ENCODE measurements around the gene DLX2.
A peak's percentile ranks its signal among the peaks of the same experiment; 100 is the strongest.
"Not testable (repeated sequence)": the region's sequence is repeated elsewhere in the genome, so short reads cannot be mapped to it uniquely, and the experiment has no call there.

DLX2 gene

GRCh38 chr2:172102391-172103359, at the start of gene DLX2:
Gene DLX2, minus strand, starts transcription at chr2:172102900. Its CDS starts 362 bp downstream, at chr2:172102538.
- peak in 1 of 3 experiments; percentile 44 for DNase-seq (ENCODE audit: low read depth in 3 of 3)

DNA sequence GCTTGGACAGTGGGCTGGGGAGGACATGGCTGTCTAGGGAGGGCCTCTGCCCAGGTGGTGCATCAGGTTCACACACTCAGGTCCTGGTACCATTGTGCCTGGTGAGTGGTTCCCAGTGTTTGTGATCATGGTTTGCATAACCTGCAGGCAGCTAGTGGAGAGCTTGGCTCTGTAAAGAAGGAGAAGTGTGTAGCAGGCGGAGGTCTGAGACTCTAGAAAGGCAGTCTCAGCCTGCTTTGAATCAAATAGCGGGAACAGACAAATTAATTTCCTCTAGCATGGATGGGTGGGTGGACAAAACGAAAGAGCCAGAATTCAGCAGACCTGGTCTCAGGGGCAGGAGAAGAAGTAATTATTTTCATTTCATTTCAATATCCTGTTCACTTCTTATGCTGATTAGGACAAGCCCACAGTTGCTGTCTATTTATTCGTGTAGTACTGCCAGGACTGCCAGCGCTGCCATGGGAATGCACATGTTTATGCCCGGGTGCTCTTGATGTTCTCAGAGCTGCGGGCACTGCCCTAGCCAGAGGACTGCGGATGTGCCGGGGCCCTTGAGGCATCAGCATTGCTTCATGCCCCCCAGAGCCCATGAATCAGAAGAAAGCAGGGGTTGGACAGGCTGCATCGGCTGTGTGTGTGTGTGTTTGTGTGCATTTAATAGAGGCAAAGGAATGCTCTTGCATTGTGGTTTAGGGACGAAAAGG, 45.4 kb upstream of the DLX2 start:
- no peak for DNase-seq (ENCODE audit: low read depth in 3 of 3)

DNA sequence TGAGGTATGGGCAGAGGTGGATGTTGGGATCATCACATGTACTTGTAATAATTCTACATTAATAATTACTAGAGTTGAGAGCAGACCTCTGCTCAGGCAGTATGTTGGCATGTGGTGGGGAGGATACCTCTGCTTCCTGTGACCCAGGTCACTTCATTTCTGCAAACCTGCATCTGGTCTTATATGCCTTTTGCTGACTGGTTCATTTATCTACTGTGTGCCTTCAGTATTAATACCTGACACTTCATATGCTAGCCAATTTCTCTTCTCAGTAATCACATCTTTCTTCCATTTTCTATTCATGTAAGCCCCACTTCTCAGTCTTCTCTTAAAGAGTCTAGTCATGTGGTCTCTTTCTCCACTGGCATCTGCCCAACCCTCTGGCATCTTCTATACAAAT, 41.1 kb upstream of the DLX2 start:
- DNase-seq (ENCODE audit: low read depth in 3 of 3), result no peak

GRCh38 chr2:172138727-172139126, 36.0 kb upstream of the DLX2 start:
- not testable (repeated sequence) for DNase-seq (ENCODE audit: low read depth in 3 of 3)

GRCh38 chr2:172137943-172138342, 35.2 kb upstream of the DLX2 start:
- DNase-seq (ENCODE audit: low read depth in 3 of 3), result no peak

GRCh38 chr2:172137109-172137508, 34.4 kb upstream of the DLX2 start:
- no peak for DNase-seq (ENCODE audit: low read depth in 3 of 3)

DNA sequence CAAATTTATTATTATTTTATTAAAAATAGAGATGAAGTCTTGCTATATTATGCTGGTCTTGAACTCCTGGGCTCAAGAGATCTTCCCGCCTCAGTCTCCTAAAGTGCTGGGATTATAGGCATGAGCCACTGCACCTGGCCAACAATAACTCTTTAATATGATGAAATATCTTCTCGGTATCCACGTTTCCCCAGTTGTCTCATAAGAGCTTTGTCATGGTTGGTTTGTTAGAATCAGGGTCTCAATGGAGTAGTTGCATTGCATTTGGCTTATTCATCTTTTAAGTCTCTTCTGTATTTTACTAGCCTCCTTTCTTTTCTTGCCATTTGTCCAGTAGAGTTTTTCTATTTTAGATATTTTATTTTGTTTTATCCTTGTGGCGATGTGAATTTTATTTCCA, 32.7 kb upstream of the DLX2 start:
- no peak for DNase-seq (ENCODE audit: low read depth in 3 of 3)

GRCh38 chr2:172134270-172134669, 31.6 kb upstream of the DLX2 start:
- no peak for DNase-seq (ENCODE audit: low read depth in 3 of 3)

GRCh38 chr2:172131713-172132555, 29.2 kb upstream of the DLX2 start:
- DNase-seq (ENCODE audit: low read depth in 3 of 3), result no peak

DNA sequence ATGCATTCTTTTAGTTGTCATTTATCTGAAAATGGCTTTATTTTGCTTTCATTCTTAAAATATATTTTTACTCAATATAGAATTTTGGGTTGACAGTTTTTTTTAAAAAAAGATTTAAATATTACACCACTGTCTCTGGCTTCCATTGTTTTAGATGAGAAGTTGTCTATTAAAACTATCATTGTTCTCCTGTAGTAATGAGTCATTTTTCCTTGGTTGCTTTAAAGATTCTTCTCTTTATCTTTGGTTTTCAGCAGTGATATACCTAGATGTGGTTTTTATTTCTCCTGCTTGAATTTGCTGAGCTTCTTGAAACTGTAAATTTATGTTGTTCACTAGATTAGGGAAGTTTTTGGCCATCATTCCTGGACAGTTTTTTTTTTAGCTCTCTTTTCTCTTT, 26.7 kb upstream of the DLX2 start:
- no peak for DNase-seq (ENCODE audit: low read depth in 3 of 3)

- no peak for DNase-seq (ENCODE audit: low read depth in 3 of 3)
Observed at GRCh38 chr2:172128484-172128883, 25.8 kb upstream of the DLX2 start.

DNA sequence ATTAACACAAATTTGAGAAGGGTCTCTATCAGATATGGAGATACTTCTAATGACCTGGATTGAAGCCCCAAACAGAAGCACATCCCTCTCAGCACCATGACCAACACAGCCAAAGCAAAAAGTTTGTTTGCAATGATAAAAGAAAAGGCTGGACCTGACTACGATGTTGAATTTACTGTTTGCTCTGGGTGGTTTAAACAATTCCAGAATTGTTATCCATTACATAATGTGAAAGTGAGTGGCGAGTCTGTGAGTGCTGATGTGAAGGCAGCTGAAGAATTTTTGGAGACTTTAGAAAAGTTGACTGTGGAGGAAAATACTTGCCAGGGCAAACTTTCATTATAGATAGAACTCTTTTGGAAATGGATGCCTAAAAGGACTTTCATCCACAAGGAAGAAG, 17.4 kb upstream of the DLX2 start:
- no peak for DNase-seq (ENCODE audit: low read depth in 3 of 3)

GRCh38 chr2:172119089-172119488, 16.4 kb upstream of the DLX2 start:
- DNase-seq (ENCODE audit: low read depth in 3 of 3), result no peak

- DNase-seq (ENCODE audit: low read depth in 3 of 3), result no peak
Observed at GRCh38 chr2:172116107-172116506, 13.4 kb upstream of the DLX2 start.

DNA sequence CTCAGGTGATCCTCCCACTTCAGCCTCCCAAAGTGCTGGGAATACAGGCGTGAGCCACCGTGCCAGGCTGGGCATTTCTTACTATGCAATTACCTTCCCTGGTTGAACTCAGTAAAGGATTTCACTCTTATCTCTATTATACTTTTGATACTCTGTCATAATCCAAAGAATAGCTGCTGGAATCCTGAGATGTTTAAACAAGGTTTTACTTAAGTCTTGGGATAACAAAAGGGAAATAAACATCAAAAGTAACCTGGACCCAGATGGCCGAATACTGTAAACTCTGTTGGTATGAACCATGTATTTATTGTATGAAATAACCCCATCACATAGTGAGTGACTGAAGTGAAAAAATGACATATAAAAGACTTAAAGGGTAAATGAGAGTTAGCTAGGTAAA, 11.9 kb upstream of the DLX2 start:
- DNase-seq (ENCODE audit: low read depth in 3 of 3), result no peak

GRCh38 chr2:172114176-172114575, 11.5 kb upstream of the DLX2 start:
- DNase-seq (ENCODE audit: low read depth in 3 of 3), result not testable (repeated sequence)

DNA sequence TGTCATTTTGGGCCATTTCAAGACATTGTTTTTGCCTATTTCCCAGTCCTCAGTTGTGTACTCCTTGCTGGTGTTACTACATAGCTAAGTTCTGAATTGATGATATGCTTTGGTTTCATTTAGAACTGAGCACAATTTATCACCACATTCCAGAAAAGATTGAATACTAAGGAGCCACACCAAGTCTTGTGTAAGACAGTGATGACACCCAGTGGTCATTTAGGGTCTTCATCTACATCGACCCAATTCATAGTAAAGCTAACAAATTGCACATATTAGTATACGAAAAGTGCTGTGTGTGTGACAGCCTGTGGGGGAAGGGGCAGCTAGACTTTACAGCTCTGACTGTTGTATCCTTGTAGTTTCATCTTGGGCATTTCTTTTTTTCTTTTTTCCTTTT, 10.9 kb upstream of the DLX2 start:
- no peak for DNase-seq (ENCODE audit: low read depth in 3 of 3)

DNA sequence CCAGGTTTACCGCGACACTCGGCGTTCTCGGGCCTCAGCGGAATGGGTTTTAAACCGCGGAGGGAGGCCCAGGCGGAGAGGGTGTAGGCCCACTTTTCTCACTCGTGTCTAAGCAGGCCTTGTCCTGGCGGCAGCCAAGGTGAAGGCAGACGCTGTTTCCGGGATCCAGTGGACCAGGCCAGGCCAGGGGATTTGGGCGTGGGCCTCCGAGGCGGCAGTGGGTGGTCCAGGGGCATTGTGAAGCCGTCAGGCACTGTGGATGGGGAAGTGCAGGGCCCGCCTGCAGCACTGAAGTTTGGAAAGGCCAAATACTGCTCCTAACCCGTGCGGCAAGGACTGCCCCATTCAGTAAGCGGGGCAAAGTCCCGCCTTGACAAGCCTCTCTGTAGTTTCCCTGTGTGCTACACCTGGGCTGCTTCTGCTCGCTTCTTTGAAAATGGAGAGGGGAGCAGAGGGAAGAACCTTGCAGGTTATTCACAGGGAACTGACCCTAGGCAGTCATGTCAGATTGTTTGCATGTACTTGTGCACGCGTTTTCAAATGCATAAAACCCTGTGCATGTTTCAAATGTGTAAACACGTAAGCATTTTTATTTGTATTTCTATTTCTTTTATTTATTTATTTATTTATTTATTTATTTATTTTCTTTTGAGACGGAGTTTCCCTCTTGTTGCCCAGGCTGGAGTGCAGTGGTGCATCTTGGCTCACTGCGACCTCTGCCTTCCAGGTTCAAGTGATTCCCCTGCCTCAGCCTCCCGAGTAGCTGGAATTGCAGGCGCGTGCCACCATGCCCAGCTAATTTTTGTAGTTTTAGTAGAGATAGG, 7.5 kb upstream of the DLX2 start:
- no peak for DNase-seq (ENCODE audit: low read depth in 3 of 3)

DNA sequence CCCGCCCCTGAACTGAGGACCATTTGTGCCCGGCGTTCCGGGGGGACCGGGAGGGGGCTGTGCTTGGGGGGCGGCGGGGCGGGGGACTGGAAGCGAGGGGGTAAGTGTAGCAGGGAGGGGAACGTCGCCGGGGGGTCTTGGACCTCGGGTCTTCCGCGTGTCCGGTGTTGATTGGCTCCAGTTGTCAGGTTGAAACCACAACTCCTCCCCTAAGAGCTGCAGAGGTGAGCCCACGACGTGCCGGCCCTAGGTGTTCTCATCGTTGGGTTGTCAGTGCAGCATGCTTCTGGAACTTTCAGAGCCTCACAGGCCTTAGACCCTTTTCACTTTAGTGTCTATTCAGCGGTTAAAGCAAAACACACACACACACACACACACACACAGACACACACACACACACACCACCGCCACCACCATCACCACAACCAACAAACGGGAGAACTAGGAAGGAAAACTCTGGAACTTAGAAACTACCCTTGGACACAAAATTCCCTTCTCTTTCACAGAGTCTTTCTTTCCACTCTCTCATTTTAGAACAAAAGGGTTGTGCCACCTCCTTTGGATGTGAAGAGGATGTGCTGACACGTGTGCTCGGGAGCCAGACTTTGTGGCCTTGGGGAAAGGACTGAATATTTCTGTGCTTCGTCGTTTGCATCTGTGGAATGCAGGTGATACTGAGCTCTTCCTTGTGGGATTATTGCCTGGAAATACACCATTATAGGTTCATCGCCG, 6.7 kb upstream of the DLX2 start:
- no peak for DNase-seq (ENCODE audit: low read depth in 3 of 3)

DNA sequence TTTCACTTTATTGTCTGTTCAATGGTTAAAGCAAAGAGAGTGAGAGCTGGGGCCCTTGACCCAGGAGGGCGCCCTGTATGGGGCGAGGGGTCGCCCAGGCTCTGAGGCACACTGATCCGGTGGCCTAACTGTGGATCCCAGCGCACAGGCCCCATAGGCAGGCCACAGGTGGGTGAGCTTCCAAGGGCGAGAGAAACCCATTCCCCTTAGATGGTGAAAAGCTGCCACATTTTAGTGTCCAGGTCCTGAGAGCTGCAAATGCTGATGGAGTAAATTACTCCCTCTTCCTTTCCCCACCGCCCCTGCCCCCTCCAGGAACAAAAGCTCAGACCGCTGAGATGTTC, 5.9 kb upstream of the DLX2 start:
- no peak for DNase-seq (ENCODE audit: low read depth in 3 of 3)

Data from stimulated activated CD4-positive, alpha-beta T cell treated with anti-CD3 and anti-CD28 coated beads, TNF-alpha, amount 100 ng/mL, for 4 hours (primary cell).